ENCODE measurements around the gene FHL3.

DNA sequence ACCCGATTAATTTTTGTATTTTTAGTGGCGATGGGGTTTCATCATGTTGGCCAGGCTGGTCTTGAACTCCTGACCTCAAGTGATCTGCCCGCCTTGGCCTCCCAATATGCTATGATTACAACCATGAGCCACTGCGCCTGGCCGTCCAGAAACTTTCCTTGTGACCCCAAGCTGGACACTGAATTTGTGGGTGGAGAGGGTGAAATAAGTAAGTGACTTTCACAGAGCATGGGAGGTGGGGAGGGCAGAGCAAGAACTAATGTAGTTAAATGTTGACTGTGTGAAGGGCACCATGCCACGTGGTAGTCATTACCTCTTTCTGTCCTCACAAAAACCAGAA, 4.5 kb upstream of the FHL3 start:
- TF ChIP-seq, protein P1, sequence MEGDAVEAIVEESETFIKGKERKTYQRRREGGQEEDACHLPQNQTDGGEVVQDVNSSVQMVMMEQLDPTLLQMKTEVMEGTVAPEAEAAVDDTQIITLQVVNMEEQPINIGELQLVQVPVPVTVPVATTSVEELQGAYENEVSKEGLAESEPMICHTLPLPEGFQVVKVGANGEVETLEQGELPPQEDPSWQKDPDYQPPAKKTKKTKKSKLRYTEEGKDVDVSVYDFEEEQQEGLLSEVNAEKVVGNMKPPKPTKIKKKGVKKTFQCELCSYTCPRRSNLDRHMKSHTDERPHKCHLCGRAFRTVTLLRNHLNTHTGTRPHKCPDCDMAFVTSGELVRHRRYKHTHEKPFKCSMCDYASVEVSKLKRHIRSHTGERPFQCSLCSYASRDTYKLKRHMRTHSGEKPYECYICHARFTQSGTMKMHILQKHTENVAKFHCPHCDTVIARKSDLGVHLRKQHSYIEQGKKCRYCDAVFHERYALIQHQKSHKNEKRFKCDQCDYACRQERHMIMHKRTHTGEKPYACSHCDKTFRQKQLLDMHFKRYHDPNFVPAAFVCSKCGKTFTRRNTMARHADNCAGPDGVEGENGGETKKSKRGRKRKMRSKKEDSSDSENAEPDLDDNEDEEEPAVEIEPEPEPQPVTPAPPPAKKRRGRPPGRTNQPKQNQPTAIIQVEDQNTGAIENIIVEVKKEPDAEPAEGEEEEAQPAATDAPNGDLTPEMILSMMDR (conservative IDR thresholded peaks at IDR 0.05; ENCODE audit: low read depth in 2 of 2) = no peak
- no peak for TF ChIP-seq EZH2phosphoT487 (IDR thresholded peaks at IDR 0.05; ENCODE audit: unreplicated experiment)

Measured in GM23338 (cell line).